Activated CD4-positive, alpha-beta T cell treated with anti-CD3 and anti-CD28 coated beads, Interleukin-2, amount 50 U/mL, for 16 hours (primary cell): ENCODE measurements around the gene MAP3K15.
"Not testable (repeated sequence)": the region's sequence is repeated elsewhere in the genome, so short reads cannot be mapped to it uniquely, and the experiment has no call there.

Source experiments
- DNase-seq: peaks from one replicate; pipeline ENCODE4 v3.0.0-alpha.2; 2020

MAP3K15 gene

DNA sequence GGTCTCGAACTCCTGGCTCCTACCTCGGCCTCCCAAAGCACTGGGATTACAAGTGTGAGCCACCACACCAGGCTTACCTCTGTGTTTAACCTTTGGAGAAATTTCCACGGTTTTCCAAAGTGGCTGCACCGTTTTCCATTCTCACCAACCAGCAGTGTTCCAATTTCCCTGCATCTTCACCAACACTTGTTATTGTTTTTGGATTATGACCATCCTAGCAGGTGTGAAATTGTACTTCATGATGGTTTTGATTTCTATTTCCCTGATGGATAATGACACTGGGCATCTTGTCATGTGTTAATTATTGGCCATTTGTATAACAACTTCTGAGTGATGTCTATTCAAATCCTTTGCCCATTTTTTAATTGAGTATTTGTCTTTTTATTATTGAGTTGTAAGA, 2.7 kb upstream of the MAP3K15 start:
- DNase-seq, result no peak

DNA sequence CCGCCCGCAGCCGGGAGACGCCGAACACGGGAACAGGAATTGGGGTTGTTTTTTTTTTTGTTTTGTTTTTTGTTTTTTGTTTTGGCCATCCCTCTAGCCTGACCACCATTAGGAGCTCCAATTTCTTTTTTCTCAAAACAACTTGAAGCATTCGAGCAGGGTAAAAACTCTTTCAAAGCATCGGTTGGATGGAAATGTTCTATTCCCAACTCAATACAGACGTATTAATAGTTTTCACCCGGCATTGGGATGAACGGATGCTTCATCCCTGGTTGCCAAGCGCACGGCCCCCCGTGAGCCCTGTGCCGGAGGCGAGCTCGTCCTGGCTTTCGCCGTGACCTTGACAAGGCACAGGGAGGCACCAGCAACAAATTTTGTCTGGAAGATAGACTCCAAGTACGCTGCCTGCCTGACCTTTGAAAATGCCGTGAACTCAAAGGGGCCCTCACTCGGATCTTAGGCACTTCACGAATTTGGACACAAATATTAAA, 352 bp upstream of the MAP3K15 start:
- no peak for DNase-seq

DNA sequence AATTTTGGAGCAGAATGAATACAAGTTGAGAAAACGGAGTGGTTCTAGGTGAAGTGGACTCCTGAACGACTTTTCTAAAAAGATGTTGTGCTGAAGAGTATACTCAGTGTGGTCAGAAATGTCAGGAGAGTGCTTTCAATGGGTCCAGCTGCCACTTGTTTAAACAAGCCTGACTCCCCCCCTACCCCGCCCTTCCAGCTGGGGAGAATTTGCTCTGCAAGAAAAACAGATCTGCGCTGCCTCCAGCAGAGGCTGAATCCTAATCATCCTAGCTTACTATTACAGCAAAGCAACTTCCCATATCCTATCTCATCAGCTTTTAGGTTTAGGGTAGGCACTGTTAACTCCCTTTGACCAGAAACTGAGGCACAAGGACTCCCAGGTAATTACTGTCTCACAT, 1.9 kb downstream of the MAP3K15 start:
- DNase-seq, result no peak

DNA sequence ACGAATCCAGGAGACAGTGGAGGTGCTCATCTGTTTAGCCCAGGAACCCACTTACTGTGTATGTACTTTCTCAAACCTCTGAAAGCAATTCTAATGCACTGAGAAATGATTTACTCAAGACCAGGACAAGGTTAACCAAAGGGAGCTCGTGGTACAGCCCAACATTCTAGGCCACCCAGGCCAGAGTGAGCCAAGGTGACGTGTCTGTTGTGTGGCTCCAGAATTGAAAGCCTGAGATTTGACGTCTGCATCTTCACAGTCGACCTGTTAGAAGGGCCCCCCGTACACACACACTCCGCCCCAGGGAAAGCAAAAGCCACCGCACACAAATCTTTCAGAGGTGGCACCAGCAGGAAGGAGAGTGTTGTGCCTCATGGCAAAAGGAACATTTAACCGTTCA, 2.3 kb downstream of the MAP3K15 start:
- no peak for DNase-seq

DNA sequence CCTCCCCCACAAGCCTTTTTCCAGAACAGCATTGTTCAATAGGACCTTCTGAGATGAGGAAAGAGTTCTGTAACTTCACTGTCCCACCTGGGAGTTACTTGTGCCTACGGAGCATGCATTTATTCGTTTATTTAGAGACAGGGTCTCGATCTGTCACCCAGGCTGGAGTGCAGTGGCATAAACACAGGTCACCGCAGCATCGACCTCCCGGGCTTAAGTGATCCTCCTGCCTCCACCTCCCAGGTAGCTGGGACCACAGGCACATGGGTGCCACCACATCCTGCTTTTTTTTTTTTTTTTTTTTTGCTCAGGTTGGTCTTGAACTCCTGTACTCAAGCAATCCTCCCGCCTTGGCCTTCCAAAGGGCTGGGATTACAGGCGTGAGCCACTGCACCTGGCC, 2.9 kb downstream of the MAP3K15 start:
- DNase-seq, result no peak

DNA sequence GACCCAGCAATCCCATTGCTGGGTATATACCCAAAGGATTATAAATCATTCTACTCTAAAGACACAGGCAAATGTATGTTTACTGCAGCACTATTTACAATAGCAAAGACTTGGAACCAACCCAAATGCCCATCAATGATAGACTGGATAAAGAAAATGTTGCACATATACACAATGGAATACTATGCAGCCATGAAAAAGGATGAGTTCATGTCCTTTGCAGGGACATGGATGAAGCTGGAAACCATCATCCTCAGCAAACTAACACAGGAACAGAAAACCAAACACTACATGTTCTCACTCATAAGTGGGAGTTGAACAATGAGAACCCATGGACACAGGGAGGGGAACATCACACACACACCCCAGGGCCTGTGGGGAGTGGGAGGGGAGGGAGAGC, 3.5 kb downstream of the MAP3K15 start:
- DNase-seq, result not testable (repeated sequence)

DNA sequence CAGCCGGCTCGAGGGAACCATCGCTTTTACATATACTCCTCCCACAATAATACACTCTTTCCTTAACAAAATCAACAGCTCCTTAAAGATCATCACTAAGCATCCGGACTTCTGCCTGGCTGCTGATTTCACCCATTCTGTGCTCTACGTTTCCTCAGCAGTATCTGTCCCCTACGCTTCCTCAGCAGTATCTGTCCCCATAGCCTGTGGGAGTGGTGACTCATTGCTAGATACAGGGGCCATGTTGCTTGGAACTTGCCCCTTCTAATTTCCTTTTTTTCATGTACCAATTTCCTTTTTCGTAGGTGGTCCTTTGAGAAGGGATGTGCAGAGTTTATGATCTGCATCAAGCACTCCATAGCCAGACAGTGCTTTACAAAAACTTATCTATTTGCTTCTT, 18.6 kb downstream of the MAP3K15 start:
- no peak for DNase-seq

DNA sequence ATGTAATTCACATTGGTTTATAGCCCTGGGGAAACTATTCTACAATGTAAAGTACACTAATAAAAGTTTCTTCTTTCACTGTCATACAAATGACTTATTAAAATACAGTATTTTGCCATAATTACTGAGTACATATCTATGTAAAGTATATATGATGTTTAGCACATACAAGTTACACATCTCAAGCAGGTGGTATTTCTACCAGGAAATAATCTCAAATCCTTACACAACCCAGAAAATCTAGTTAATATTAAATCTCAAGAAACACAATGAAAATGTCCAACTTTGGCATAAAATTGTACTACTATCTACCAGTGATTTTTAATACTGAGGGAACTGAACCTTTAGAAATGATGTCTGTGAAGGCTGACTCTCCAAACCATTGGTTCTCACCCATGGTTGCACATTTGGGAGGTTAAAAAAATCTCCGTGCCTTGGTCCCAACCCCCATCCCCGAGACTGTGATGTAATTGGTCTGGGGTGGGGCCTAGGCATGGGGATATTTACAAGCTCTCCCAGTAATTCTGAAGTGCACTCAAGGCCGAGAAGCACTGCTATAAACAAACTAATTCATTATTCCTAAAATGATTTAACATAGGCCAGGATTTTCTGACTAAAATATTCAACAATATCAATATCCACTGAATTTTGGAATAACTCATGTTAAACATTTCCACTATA, 27.6 kb downstream of the MAP3K15 start:
- DNase-seq, result no peak

DNA sequence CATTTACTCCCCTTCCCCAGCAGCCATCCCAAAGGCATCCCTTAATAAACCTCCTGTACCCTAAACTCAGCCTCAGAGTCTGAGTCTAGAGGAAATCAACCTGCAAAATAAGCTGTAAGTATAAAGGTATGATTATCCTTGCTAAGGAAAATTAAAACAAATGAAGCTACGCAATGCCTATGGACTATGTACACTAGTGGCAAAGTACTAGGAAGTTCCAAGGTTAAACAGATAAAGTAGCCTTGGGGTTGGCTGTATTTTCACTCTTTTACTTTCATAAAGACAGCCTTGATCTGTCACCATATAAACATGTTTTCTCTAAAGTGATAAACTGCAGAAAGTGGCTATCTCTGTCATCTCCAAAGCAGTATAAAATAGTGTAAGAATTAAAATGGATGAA, 35.9 kb downstream of the MAP3K15 start:
- DNase-seq, result no peak

DNA sequence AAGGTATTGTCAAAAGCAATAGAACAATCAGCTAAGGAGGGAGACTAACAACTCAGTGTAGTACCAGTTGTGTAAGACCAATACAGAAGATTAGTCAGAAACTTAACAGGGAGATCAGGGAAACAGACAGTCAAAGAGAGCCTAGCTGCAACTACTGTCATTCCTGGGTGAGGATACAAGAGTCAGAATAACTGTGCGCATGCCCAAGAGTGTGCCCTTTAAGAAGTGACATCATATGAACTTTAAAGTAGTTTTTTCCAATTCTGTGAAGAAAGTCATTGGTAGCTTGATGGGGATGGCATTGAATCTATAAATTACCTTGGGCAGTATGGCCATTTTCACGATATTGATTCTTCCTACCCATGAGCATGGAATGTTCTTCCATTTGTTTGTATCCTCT, 46.9 kb downstream of the MAP3K15 start:
- DNase-seq, result not testable (repeated sequence)

DNA sequence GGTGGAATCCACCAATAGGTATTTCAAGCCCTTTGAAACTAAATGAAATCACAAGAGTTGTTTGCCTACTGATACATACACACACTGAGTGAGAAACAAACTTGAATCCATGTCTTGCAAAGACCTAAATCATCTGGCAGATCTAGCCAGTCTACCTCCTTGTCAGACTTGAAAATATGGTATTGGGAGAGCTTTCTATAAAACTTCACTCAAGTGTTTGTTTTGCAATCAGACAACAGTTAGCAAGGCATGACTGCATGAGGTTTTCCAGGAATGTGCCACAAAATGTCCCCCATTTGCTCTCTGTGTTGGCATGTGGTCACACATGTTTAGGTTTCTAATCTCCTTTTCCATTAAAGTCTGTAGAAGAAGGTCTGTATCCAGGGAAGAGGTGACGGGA, 52.4 kb downstream of the MAP3K15 start:
- no peak for DNase-seq

DNA sequence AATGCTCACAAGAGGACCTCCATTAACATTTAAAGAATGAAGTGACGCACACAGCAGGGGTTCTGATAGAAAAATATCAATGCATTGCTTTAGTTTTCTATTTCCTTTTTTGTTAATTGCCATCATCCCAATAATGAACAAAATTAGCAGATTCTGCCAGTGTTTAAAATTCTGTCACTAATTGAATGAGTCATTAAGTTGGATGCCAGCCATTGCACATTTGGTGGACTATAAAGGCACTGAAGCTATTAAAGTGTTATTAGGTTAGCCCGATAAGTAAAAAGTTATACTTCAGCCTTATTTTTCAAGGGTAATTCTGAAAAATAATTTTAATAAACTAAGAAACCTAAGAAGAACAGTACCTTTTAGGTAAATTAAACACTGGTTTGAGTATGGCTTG, 53.1 kb downstream of the MAP3K15 start:
- DNase-seq, result no peak

DNA sequence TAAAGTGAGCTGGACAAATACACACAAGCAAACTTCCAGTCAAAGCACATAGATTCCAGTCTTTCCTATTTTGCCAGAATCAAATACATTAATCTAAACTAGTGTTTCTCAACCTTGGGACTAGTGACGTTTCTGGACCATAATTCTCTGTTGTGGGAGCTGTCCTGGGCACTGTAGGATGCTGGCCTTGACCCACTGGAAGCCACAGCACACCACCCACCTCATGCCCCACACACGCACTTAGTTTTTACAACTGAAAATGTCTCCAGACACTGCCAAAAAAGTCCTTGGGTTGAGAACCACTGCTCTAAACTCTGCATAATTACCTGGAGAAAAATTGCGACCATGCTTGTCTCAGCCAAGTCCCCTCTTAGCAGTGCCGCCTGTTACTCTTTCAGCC, 57.6 kb downstream of the MAP3K15 start:
- DNase-seq, result no peak

DNA sequence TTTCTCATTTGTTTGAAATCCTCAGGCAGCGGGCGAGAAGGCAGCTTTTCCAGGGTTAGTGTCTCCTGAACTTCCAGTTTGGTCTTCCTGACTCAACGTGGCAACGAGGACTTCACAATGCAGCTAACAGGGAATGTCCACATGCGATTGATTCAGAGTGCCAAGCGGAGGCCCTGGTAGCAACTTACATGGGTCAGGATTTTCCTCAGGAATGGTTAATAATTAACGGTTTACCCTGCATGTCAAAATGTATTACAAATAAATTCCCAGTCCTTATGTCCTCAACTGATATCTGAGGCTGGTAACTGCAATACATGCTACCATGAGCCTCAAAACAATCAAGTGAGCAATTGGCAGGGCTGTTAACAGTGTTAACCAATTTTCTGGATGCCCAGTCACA, 67.2 kb downstream of the MAP3K15 start:
- DNase-seq, result no peak

DNA sequence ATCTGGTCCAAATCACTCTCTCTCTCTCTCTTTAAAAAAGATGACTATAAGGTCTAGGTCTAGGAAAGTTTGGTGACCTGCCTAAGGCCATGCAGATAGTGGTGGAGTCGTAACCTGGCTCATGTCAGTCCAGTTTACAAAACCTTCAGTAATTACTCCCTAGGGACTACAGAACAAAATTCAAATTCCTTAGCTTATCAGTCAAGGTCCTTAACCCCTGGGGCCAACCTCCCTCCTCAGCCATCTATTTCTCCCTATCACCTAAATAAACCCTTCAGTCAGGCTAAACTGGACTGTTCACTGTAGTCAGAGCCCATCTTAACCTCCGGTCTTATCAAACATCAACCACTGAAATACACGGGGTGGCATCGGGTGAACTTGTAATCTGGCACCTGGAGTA, 68.9 kb downstream of the MAP3K15 start:
- no peak for DNase-seq

DNA sequence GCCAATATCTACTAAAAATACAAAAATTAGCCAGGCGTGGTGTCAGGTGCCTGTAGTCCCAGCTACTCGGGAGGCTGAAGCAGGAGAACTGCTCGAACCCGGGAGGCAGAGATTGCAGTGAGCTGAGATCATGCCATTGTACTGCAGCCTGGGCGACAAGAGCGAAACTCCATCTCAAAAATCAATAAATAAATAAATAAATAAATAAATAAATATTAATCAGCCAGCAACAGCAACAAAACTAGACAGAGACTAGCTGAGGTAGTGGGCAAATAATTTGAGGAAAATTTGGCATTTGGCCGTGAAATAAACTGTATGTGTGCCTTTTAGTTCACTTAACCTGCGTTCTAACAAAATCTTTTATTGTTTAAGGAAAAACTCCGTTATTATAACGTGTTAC, 69.5 kb downstream of the MAP3K15 start:
- DNase-seq, result not testable (repeated sequence)

DNA sequence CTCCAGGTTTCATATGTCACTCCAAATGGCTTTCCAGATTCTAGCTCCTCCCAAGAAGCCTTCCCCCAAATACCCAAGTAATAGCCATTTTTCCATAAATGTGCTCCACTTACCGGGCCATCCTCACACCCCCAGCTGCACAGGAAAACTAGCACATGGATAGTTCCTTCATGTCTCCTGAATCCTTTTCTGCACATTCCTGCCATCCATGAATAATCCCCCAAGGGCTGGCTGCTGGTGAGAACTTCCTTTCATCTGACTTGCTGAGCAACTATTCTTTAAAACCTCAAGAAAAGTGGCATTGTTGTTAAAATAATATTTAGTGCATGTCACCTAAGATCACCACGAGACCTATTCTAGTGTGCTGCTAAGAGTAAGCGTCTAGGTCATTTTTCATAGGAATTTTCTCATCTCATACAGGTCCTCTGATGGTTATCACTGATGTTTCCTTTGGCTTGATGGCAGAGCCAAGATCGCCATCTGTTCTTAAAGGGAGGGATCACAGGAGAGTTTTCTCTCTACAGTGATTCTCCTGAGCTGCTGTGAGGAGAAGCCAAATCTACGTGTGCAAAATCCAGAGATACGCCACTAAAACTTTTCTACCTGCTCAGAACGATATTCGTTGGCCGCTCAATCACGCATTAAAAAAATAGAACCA, 71.3 kb downstream of the MAP3K15 start:
- no peak for DNase-seq

DNA sequence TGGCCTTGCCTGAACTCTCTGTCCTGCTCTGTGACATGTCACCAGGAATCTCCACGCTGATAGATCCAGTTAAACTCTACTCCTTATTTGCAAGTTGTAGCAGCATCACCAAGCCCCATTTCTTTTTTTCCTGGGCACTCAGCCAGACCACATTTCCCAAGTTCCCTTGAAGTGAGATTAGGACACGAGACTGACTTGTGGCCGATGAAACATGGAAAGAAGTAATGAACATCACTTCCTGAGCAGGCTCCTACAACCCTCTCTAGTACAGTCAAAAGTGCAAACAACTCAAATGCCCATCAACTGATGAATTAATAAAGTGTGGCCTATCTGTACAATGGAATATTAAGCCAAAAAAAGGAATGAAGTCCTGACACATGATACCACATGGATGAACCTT, 74.6 kb downstream of the MAP3K15 start:
- DNase-seq, result no peak

DNA sequence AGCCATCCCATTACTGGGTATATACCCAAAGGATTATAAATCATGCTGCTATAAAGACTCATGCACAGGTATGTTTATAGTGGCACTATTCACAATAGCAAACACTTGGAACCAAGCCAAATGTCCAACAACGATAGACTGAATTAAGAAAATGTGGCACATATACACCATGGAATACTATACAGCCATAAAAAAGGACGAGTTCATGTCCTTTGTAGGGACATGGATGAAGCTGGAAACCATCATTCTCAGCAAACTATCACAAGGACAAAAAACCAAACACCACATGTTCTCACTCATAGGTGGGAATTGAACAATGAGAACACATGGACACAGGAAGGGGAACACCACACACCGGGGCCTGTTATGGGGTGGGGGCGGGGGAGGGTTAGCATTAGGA, 92.6 kb downstream of the MAP3K15 start:
- not testable (repeated sequence) for DNase-seq

DNA sequence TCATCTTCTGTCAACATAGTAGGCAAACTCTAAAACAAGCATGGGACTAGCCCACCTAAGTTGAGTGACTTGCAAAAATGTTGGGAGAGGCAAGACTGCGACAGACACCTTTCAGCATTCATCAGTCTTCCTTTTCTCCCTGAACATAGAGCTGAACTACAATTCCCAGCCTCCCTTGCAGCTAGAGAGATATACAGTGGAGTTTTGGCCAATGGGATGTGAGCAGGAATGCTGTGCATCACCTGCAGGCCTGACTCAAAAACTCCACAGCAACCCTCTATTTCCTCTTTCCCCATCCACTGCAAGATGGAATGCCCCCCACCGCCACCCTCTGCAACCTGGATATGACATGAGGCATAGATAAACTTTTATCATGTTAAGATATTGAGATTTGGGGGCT, 105.0 kb downstream of the MAP3K15 start:
- DNase-seq, result no peak

DNA sequence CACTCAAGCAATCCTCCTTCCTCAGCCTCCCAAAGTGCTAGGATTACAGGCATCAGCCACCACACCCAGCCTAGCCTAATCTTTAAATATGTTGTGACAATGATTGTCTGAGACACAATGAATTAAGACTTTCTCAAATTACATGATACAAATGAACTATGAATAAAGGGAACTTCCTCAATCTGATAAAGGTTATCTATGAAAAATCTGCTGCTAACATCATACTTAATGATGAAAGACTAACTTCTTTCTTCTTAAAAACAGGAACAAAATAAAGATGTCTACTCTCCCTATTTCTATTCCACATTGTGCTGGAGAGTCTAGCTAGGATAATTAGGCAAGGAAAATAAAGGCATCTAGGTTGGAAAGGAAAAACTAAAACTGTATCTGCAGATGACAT, 111.6 kb downstream of the MAP3K15 start:
- no peak for DNase-seq

DNA sequence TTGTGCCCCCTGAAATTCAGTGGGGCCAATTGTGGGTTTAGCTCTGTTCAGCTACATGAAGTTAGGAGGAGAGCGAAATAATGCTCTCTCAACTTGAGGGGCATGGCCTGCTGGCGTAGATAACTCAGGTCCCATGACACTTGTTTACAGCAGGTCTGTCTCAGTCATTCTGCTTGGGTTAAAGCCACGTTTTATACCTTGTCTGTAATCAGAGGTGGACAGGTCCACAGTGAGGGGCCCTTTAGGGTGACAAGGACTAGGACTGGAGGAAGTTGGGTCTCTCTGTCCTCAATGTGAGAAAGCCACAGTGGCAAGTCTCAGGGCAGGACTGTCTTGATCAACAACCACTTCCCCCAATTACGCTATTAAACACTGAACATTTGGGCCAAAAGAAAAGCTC, 122.6 kb downstream of the MAP3K15 start:
- no peak for DNase-seq

DNA sequence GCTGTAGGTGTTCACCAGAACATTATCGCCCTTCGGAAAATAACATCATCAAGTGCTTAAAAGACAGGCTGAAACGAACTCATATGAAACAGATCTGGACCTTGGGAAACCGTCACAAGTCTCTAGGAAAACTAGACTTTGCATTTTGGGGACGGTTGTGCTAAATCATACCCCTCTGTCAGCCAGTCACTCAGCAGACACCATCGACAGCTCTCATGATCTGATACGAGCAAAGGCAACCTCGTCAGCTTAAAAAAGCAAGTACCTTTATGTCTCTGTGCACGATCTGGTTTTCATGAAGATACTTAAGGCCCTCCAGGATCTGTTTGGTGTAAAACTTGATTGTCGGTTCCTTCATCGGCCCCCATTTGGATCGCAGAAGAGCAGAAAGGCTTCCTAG, 123.2 kb downstream of the MAP3K15 start:
- DNase-seq, result no peak

DNA sequence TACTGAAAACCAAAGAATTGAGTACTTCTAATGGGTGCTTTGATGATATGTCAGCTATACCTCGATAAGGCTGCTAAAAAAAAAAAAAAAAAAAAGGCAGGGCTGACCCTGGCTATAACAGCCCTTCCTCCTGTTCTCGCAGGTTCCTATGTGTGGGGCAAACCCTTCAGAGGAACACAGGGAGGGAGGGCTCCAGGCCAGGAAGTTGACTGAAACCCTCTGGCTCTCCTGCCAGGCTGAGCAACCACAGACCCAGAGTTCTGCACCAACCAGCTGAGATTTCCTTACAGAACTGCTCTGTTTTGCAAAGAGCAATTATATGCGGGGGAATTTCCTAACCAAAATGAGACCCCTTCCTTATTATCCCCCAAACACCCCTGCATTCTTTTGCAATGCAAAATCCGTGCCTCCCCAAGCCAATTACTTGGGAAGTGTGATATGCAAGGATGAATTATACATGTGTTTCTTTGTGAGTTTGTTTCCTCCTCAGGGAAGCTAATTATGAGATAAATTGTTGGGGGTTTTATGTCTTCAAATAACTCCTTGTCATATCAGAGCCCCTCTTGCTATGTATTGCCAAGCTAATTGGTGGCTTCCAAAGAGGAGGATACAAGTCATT, 126.0 kb downstream of the MAP3K15 start:
- no peak for DNase-seq

DNA sequence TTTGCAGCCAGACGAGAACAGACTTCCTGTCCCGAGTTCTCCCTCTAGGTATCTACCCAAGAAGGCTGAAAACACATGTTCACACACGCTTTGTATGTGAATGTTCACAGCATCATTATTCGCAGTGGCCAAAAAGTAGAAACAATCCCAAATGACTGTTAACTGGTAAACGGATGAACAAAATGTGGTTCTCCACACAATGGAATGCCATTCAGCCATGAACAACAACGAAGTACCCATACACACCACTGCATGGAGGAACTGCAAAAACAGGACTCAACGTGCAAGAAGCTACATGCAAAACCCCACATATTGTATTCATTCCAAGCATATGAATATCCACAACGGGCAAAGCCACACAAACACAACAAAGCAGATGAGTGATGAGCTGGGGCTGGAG, 126.6 kb downstream of the MAP3K15 start:
- no peak for DNase-seq
